Measurements from ENCODE around the gene DDX59.

Gene DDX59

GRCh38 chr1:200628223-200628881 lies 41.4 kb downstream of the DDX59 start:
- peak; percentile 41 for DNase-seq

DNA sequence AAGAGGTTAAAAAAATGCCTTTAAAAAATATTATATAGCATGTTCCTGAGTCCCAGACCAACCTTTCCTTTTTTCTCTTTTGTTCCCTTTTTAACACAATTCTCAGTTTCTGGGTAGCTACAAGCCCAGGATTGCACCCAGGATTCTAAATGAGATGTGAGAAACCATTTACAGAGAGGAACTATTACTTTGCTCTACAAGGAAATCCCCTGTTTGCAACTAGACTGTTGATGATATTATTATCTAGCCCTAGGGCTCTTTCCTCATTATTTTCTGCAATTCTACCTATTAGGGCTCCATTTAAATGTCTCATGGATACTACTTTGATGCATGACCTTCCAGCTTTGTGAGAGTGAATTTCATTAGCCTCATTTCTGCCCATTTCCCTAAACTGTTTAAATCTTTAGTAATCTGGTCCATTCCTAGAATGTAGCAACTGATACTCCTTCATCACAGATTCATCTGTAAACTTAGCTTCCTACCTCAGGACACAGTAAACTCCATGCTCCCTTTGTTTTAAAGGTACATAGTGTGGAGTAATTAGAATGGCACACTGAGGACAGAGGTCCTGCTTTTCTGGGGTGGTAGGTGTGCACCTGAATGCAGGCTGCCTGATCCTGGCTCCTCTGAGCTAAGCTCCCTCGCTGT lies 42.0 kb downstream of the DDX59 start:
- peak; percentile 20 for DNase-seq

GRCh38 chr1:200626853-200627534 lies 42.7 kb downstream of the DDX59 start:
- DNase-seq = no peak

DNA sequence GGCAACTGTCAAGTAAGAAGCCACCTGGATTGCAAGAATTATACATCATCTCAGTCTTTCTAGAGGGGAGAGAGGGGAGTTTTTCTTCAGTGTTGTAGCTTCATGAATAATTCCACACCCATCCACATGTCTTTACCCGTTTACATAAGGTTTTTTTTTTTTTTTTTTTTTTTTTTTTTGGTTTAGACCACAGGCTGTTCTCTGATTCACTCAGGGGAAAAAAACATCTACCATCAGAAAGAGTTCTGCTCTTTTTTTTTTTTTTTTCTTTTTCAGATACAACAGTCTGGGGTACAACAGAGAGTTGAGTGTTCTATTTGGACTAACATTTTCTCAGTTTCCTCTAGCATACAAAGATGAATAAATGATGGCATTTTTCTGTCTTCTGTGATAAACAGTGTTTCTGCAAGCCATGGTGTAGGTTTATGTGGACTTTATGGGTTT lies 44.3 kb downstream of the DDX59 start:
- DNase-seq = peak; percentile 38

GRCh38 chr1:200624679-200625335 lies 44.9 kb downstream of the DDX59 start:
- DNase-seq = no peak

DNA sequence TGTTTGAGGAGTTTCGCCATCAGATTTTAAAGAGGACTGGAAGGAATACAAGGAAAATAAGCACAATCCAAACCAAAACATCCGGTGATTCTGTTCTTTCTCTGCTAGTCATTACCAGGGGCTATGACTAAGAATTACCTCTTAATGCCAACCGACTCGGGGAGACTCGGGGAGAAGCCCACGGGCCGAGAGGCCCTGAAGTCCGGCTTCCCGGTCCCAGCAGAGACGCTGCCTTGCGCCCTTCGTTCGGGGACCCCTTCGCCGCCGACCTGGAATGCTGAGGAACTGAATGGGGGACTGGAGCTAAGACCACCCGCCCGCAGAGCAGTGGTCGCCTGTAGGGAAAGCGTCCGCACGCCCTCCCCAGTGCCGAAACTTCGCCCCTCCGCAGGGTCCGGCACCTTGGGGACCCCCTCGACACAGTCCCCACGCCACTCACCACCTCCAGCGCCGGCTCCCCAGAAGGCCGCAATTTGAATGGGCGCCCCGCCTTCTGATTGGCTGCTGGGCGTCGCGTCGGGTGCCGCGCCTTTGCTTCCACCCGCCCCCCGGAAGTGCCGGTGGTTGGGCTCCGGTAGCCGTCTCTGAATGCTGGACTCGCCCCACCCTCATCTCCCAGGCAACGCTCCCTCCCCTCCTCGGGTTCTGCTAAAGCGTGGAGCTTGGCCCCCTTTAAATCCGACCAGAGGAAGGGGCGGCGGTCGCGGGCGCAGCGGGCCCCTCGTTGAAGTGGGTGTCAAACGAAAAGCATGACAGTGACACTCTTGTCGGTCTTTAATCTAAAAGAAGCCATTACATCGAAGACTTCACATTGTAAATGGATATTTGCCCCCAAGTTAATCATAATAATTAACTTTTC lies 49.2 kb downstream of the DDX59 start, which contains the start of gene KIF14:
Gene KIF14, minus strand, starts transcription at position 479 of the 859 bp plus-strand sequence. CDS start 2,028 bp downstream, outside the sequence.
- DNase-seq = peak; percentile 89

GRCh38 chr1:200619894-200620272 lies 49.8 kb downstream of the DDX59 start:
- no peak for DNase-seq

GRCh38 chr1:200610846-200611245 lies 58.9 kb downstream of the DDX59 start:
- DNase-seq = no peak

GRCh38 chr1:200602632-200603031 lies 67.1 kb downstream of the DDX59 start:
- DNase-seq = no peak
